Calu3 (cell line): Measurements from ENCODE around the gene TMEM147. TPM values are rescaled to one million over a fixed set of nuclear protein-coding genes. Genes with fewer than 3 reads are reported as not detected.

Experiments used
- BruUV-seq: library from RNA; stranded (reverse); fragments of 400-500 nt; replicated peaks from 2 replicates; lab custom pipeline; 2021; lab: Mats Ljungman, UMichigan
- CTCF ChIA-PET: fragments of 300-600 bp; sonication (Branson Sonifier 250); formaldehyde crosslinking; loops from one replicate; lab custom pipeline; 2022; ENCODE audit warnings: antibody characterized with exemption; lab: Charles Lee
- DNase-seq: peaks from one replicate; pipeline ENCODE4 v3.0.0; 2022
- H3K27ac Mint-ChIP-seq: one replicate; pipeline ENCODE4 v1.8.0; 2022; ENCODE audit warnings: mixed read lengths; ENCODE audit not compliant: unreplicated experiment
- H3K27me3 Mint-ChIP-seq: one replicate; pipeline ENCODE4 v1.8.0; 2022; ENCODE audit warnings: mixed read lengths; ENCODE audit not compliant: unreplicated experiment
- H3K36me3 Mint-ChIP-seq: one replicate; pipeline ENCODE4 v1.8.0; 2022; ENCODE audit warnings: mild to moderate bottlenecking, moderate library complexity, mixed read lengths; ENCODE audit not compliant: insufficient read depth, unreplicated experiment
- H3K4me1 Mint-ChIP-seq: one replicate; pipeline ENCODE4 v1.8.0; 2022; ENCODE audit warnings: mild to moderate bottlenecking, low read depth, mixed read lengths; ENCODE audit not compliant: unreplicated experiment
- H3K4me3 Mint-ChIP-seq: one replicate; pipeline ENCODE4 v1.8.0; 2022; ENCODE audit warnings: mild to moderate bottlenecking, low read depth, moderate library complexity, mixed read lengths; ENCODE audit not compliant: unreplicated experiment
- H3K9me3 Mint-ChIP-seq: one replicate; pipeline ENCODE4 v1.8.0; 2022; ENCODE audit warnings: low read depth, mixed read lengths; ENCODE audit not compliant: unreplicated experiment
- intact Hi-C: fragments of 100-400 bp; cut with micrococcal nuclease; formaldehyde crosslinking; loops from one replicate; pipeline ENCODE4 v1.10.0; 2022; ENCODE audit not compliant: unreplicated experiment
- total RNA-seq: library from RNA; stranded (reverse); gene quantifications from 2 replicates; pipeline ENCODE4 v1.2.3, GENCODE V29; 2022
- TF ChIP-seq, protein P1 (sequence below): fragments of 200-600 bp; IDR thresholded peaks from one replicate; pipeline ENCODE4 v1.8.0; 2022; ENCODE audit warnings: antibody characterized with exemption; ENCODE audit not compliant: unreplicated experiment

TMEM147 gene
- total RNA-seq, 1 experiment from 2014 or later = 118 TPM

DNA sequence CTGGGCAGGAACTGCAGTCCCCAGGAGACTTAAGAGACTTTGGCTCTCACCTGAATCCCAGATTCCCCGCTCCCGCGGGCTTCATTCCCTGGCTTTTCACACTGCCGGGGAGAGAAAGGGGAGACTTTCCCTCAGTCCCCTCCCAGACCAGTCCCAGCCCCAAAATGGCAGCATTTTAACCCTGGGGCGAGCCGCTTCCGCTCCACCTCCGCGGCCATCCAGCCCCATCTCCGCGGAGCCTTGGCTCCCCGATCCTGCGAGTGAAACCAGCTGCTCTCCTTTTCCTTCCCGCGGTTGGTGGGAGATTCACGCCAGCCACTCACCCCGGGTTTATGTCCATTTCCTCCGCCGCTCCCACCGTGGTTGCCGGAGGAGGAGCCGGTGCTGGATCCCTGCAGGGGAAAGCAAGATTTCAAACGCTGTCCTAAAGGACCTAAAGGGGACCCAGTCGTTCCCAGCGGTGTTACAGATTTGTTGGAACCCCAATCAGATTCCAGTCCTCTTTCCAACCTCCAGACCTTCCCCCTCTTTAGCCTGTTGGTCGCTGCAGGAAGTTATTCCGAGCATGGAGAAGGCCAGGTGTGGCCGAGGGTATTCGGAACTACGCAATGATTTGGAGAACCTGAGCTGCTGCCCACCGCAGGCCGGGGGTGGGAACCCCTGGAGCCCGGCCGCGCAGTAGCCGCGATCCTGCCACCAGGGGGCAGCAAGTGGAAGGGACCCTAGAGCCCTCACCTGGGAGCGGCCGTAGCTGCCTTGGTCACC, 35.4 kb upstream of the TMEM147 start:
- intact Hi-C loops = loop anchor here (5.0 kb wide), 1 partner anchor 37 kb away; the partner anchor contains the start of gene TMEM147
- CTCF ChIA-PET = interaction anchor here (0.5 to 2.3 kb wide), 20 partner anchors 9 to 488 kb away, joined by 3 to 14 read pairs (median 4); partner anchors contain the start of genes COX6B1, HAUS5 and U2AF1L4
- Mint-ChIP-seq H3K4me3 (peak overlapping the region; percentile 93), H3K27ac (peak overlapping the region; percentile 94), H3K36me3 (peaks cover 44% of the 10 kb centered on the region), H3K9me3 (no peaks in the 10 kb centered on the region), H3K27me3 (peaks cover 31% of the 10 kb centered on the region), H3K4me1 (peaks cover 20% of the 10 kb centered on the region)
- TSS peak; percentile 77 for BruUV-seq
- TF ChIP-seq, protein P1, sequence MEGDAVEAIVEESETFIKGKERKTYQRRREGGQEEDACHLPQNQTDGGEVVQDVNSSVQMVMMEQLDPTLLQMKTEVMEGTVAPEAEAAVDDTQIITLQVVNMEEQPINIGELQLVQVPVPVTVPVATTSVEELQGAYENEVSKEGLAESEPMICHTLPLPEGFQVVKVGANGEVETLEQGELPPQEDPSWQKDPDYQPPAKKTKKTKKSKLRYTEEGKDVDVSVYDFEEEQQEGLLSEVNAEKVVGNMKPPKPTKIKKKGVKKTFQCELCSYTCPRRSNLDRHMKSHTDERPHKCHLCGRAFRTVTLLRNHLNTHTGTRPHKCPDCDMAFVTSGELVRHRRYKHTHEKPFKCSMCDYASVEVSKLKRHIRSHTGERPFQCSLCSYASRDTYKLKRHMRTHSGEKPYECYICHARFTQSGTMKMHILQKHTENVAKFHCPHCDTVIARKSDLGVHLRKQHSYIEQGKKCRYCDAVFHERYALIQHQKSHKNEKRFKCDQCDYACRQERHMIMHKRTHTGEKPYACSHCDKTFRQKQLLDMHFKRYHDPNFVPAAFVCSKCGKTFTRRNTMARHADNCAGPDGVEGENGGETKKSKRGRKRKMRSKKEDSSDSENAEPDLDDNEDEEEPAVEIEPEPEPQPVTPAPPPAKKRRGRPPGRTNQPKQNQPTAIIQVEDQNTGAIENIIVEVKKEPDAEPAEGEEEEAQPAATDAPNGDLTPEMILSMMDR = peak; percentile 98
- peak; percentile 98 for DNase-seq

DNA sequence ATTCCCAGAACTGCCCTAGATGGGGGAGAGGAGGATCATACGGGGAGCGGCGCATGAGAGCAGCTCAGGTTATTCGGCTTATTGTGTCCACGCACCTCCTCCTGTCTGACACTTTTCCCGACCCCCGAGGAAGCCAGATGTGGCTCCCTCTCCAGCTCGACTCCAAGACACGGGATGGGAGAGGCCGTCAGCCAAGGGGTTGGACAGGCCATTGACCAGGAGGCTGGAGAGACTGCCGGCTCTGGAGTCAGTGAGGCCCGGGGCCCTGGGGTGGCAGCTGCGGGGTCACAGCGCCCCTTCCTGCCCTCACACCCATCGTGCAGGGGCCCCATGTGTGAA, 34.8 kb upstream of the TMEM147 start:
- CTCF ChIA-PET = interaction anchor here (0.5 to 2.3 kb wide), 16 partner anchors 10 to 234 kb away, joined by 3 to 14 read pairs (median 4); partner anchors contain the start of genes COX6B1, HAUS5 and U2AF1L4
- BruUV-seq = no TSS peak
- Mint-ChIP-seq H3K4me3 (peak overlapping the region; percentile 93), H3K27me3 (peaks cover 31% of the 10 kb centered on the region), H3K27ac (peak overlapping the region; percentile 94), H3K36me3 (peaks cover 38% of the 10 kb centered on the region), H3K9me3 (no peaks in the 10 kb centered on the region), H3K4me1 (peaks cover 20% of the 10 kb centered on the region)
- intact Hi-C loops = loop anchor here (5.0 kb wide), 1 partner anchor 37 kb away; the partner anchor contains the start of gene TMEM147
- DNase-seq = no peak
- TF ChIP-seq, protein P1 = no peak

DNA sequence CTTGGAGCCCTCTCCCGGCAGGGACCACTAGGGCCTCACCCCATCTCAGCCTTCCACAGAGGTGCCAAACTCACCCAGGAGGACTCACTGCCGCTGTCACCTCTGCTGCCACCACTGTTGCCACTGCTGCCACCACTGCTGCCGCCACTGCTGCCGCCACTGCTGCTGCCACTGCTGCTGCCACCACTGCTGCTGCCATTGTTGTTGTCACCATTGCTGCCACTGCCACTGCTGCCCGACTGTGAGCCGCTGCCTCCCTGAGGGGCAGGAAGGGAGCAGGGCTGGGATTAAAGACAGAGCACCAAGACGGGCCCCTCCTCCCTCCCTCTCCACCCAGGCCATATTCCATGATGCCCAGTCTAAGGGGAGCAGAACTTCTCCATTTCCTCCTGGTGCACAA, 34.1 kb upstream of the TMEM147 start:
- DNase-seq = no peak
- TF ChIP-seq, protein P1 = no peak
- H3K27ac Mint-ChIP-seq = no peak overlapping the region
- H3K9me3 Mint-ChIP-seq = no peaks in the 10 kb centered on the region
- peaks cover 20% of the 10 kb centered on the region for H3K4me1 Mint-ChIP-seq
- H3K27me3 Mint-ChIP-seq = peaks cover 31% of the 10 kb centered on the region
- intact Hi-C loops = loop anchor here (5.0 kb wide), 1 partner anchor 36 kb away; the partner anchor contains the start of gene TMEM147
- CTCF ChIA-PET = no interaction called here
- no TSS peak for BruUV-seq
- H3K4me3 Mint-ChIP-seq = no peak overlapping the region
- H3K36me3 Mint-ChIP-seq = peaks cover 31% of the 10 kb centered on the region

DNA sequence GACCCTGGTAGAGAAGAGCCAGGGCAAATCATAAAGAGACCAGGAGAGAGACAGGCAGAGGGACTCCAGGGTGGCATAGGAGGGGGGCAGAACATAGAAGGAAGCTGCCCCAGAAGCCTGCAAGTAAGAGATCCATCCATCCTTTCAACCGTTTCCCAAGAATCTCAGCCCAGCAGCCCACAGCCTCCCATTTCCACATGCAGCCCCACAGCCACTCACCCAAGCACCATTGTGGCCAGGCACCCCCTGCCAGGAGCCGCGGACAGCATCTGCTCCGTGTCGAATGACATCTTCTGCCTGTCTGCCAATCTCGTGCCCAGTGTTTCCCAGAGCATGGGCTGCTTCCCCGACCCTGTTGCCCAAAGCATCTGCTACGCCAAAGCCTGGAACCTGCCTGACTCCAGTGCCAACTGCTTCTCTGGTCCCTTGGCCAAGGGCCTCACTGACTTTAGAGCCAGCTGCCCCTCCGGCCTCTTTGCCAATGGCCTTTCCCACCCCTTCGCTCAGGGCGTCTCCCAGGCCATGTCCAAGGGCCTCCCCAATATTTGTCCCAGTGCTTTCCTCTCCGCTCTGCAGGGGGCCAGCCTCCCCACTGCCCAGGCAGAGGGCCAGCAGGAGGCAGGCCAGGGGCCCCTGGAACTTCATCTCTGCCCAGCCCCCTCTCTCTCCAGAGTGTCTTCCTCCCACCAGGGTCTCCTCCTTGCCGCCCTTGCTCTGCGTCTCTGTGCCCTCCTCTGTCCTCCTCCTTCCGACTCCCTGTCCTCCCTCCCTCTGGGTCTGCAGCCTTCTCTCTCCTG, 32.4 kb upstream of the TMEM147 start:
- CTCF ChIA-PET = interaction anchor here (0.6 to 0.7 kb wide), 2 partner anchors 21 to 235 kb away, joined by 5 read pairs; no protein-coding TSS in a partner anchor
- TF ChIP-seq, protein P1 = no peak
- no peaks in the 10 kb centered on the region for H3K9me3 Mint-ChIP-seq
- no peak overlapping the region for H3K4me3 Mint-ChIP-seq
- no peak for DNase-seq
- H3K36me3 Mint-ChIP-seq = peaks cover 26% of the 10 kb centered on the region
- intact Hi-C loops = loop anchor here (5.0 kb wide), 1 partner anchor 34 kb away; the partner anchor contains the start of gene TMEM147
- no TSS peak for BruUV-seq
- H3K27me3 Mint-ChIP-seq = peaks cover 31% of the 10 kb centered on the region
- peaks cover 20% of the 10 kb centered on the region for H3K4me1 Mint-ChIP-seq
- H3K27ac Mint-ChIP-seq = no peak overlapping the region
